Activated CD8-positive, alpha-beta memory T cell treated with anti-CD3 and anti-CD28 coated beads for 36 hours (primary cell): ENCODE data around the gene SCN5A. TPM values are rescaled to one million over a fixed set of nuclear protein-coding genes. Genes with fewer than 3 reads are reported as not detected.

ENCODE experiments used
- CTCF ChIA-PET: fragments of 350-600 bp; sonication (Branson Sonifier 250); formaldehyde crosslinking; loops from one replicate; lab custom pipeline; 2021; ENCODE audit warnings: antibody characterized with exemption; lab: Charles Lee
- POLR2A ChIA-PET: fragments of 350-600 bp; sonication (Branson Sonifier 250); formaldehyde crosslinking; loops from one replicate; lab custom pipeline; 2021; ENCODE audit warnings: antibody characterized with exemption; lab: Charles Lee
- total RNA-seq, 2 experiments: library from RNA; stranded (reverse); gene quantifications; one replicate each; pipeline ENCODE4 v1.2.3, GENCODE V29; 2021

SCN5A gene
- total RNA-seq, 2 experiments from 2014 or later, result 0.63 to 0.72 TPM

DNA sequence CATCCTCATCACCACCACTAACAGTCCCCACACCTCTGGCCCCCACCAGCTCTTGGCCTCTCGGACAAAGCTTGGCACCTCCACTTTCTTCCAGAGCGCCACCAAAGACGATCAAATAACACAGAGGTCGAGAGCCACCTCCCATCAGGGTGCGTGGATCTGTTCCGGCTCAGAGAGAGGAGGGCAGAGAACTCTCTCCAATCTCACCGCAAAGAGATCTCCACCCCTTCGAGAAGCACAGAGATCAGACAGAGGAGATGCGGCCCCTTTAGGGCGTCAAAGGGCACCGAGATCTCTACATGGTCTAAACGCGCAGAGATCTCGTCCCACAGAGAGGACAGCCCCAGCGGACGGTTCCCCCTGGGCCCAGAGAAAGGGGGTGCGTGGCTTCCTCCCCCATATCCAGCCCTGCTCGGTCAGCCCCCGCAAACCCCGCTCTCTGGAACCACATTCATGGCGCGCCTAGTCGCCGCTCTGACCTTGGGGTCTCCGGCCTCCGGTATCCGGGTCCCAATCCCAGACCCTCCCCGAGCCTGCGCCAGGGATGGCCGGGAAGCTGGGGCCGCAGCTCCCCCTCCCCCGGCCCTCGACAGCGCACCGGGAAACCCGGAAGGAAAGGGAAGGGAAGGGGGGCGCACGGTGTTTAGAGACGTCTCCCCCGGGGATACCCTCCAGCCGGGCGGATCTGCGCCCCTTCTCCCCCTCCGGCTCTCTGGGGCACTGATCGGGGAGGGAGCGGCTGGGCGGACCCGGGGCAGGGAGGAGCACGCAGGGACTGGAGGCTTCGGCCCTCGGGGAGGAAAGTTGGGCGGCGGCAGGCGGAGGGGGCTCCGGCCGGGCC is 608 bp downstream of the SCN5A start:
- CTCF ChIA-PET, result no interaction called here
- POLR2A ChIA-PET, result no interaction called here

DNA sequence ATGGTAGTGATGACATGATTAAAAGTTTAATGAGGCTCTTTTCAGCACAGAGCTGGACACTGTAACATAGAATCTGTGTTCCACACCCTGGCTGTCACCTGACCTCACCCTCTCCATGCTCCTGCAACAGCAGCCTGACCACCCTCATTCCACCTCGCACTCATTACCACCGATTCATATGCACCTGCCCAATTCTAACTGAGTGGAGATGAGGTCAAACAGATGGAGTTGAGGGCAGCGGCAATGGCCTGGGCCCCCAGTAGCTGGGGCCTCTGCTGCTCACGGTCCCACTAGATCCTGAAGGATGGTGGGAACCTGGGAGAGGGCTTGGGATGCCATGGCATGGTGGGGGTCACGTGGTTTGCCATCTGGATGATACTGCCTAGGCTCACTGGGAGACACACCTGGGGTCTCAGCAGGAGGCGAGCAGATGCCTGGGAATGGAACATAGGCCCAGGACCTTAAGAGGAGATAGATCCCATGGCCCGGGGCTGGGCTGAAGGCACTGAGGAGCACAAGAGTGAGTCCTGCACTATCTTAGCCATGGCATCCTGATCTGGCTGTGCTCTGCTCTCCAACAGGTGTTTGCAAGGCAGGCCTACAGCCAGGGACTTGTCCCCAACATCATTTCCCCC is 1.3 kb downstream of the SCN5A start:
- CTCF ChIA-PET, result no interaction called here
- POLR2A ChIA-PET, result no interaction called here

DNA sequence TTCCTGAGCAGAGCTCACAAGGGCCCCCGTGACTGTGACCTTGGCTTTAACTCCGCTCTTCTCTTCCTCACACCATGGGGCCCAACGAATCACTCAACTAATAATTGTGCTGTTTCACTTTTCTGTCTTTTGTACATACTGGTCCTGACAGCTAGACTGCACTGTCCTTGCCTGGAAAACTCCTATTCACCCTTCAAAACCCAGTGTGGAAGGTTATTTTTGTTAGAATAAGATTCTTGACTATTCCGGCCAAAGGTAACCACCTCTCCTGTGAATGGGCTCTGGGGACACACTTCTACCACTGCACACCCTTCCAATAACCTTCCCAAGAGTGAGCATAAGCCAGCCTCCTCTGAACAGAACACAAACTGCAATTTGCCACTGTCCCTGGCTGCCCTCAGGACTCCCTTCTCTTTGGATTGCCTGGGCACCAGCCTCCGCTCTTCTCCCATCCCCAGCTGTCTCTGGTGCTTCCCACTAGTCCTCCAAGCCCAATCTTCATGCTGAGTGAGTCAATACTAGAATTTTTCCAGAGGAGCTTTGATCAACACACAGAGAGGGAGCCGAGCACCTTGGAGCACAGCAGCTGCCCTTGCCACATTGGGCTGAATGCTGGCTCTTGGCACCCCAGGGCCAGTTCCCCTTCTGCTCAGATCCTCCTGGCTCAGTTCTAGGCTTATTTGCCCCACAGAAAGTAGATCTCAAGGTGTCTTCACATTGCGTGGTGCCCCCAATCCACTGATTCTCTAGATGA is 2.1 kb downstream of the SCN5A start:
- ChIA-PET CTCF (interaction anchor here (1.2 to 2.1 kb wide), 4 partner anchors 15 to 383 kb away, joined by 3 to 6 read pairs (median 3); partner anchors contain the start of gene EXOG), POLR2A (no interaction called here)

DNA sequence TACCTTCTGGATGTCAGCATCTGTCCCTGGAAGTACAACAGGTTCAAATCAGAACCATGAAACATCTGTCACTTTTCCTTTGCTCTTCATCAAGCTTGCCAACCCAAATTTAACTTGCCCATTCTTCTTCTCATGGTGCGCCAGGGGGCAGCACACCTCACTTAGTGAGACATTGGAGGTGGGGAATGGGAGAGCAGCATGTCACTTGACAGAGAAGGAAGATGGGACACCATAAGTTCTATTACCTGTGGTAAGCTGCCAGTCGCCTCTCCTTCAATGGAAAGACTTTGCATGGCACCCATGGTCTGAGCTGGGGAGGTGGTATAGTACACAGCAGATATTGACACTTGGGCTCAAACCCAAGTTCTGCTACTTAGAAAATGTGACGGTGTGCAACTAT is 2.9 kb downstream of the SCN5A start:
- ChIA-PET POLR2A (no interaction called here), CTCF (interaction anchor here (1.0 to 2.1 kb wide), 5 partner anchors 15 to 383 kb away, joined by 3 to 6 read pairs (median 3); partner anchors contain the start of gene EXOG)

DNA sequence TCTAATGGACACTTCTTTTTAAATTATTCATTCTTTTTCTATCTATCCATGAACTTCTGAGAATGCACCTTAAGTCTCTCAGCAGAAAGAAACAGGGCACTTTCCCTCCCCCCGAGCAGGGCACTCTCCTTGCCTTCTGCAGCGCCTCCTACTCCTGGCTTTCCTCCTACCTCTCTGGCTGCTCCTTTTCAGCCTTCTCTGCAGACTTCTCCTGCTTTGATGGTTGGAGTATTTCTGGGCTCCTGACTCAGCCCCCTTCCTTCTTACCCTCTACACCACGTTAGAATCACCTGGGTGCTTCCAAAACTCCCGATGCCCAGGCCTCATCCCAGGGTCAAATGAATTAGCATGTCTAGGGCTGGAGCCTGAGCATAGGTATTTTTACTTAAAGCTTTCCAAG is 3.4 kb downstream of the SCN5A start:
- CTCF ChIA-PET, result interaction anchor here (1.0 to 2.1 kb wide), 4 partner anchors 16 to 384 kb away, joined by 3 to 6 read pairs (median 4); partner anchors contain the start of gene EXOG
- POLR2A ChIA-PET, result no interaction called here

DNA sequence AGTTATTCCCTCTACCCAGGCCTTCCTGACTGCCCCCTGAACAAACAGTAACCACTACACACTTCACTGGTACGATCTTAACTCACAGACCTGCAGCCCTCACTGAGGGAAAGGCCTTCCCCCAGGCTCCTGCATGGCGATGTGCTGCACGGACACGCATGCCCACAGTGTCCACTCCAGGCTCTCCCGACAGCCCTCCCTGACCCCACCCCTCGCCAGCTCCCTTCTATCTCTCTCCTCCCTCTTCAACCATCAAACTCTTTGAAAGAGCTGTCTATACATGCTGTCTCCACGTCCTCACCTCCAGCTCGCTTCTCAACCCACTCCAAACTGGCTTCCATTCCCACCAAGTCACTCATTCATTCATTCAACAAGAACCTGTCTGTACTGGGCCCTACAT is 3.9 kb downstream of the SCN5A start:
- CTCF ChIA-PET, result interaction anchor here (2.1 kb wide), 1 partner anchor 149 kb away, joined by 6 read pairs; the partner anchor contains the start of gene EXOG

DNA sequence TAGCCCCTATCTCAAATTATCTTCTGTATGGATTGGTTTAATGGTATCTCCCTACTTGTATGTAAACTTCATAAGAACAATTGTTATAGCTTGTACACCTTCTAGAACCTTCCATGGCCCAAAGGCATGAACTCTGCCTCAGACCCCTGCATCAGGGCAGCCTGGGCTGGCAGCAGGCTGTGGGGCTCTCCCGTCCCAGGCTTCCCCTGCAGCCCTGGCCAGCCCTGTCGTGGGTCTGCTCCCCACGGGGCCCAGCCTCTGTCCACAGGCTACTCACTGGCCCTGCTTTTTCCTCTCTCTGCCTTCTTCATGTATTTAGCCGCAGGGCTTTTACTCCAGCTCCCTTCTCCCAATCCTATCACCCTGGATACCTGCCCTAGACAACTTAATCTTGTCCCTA is 4.4 kb downstream of the SCN5A start:
- ChIA-PET CTCF (interaction anchor here (2.1 kb wide), 1 partner anchor 148 kb away, joined by 6 read pairs; the partner anchor contains the start of gene EXOG), POLR2A (no interaction called here)

More for the DNA sequence above, 3.9 kb downstream of the SCN5A start:
- POLR2A ChIA-PET, result no interaction called here

DNA sequence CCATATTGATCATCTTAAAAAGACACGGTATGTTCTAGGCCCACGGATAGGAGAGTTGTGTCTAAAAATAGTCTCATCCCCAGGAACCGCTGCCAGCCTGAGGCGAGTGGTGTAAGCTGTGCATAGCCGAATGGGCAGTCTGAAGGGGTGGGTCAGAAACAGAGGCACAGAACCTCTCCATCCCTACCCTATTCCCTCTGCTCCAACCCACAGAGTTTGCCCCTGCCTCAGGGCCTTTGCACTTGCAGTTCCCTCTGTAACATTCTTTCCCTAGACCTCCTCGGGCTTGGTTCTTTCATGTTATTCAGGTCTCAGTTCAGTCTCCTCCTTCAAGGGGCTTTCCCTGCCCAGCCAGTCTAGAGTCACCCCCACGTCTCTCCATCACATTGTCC is 4.8 kb downstream of the SCN5A start:
- POLR2A ChIA-PET, result no interaction called here
- CTCF ChIA-PET, result no interaction called here

DNA sequence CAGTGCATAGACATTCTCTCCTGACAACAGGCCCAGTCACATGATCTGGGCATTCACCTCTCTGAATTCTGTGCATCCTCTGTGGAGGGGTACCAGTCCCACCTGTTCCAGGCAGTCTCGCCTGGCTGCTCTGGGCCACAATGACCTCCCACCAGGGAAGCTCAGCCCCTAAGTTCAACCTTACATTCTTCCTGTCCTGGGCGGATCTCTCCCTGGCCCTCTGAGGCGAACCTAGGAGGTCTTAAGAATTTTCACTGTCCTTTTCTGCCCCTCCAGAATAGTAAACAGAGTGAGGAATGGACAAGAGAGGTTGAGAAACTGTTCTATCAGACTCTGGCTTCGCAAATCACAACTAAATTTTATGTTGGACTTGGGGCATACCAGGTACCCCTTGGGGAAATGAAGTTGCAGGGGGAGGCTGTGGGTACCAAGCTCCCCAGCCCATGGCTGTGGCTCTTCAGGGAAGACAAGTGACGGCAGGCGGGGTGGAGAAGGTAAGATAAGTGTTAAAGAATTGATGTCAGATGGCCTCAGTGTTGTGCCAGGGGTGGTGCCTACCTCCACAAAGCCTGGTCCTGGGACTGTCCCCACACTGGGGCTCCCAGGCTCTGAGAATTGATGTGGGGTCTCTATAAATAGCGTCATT is 5.3 kb downstream of the SCN5A start:
- POLR2A ChIA-PET, result no interaction called here
- CTCF ChIA-PET, result no interaction called here

DNA sequence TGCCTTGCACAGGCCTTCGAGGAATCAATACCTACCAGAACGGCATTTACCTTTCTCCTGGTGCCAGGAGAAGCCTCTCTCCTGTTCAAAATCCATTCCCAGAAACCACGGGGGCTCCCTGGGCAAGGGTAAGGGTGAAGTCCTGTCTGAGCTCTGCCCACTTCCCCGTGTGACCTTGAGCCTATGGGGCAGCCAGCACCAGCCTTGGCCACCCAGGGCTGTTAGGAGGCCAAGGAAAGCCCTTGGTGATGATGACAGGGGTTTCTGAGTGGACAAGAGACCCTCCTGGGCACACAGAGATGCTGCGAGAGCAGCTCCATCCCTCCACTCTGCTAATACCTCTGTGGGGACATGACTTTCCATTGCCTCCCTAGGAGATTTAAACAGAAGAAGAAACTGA is 5.9 kb downstream of the SCN5A start:
- POLR2A ChIA-PET, result no interaction called here

DNA sequence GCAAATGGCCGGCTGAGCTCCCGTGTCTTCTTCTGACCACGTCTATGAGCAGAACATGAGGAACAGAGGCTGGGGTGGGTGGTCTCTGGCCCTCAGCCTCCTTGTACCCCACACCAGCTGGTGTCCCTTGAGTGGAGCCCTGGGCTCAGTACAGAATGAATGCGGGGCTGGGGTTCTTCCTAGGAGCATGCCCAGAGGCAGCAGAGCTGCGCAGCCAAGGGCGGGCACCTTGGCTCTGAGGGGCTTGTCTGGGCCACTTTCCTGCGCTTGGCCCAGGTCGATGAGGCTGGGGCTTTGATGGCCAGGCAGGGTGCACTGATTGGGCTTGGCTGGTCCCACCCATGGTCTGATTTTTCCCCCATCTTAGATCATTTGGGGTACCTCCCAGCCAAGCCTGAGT is 6.4 kb downstream of the SCN5A start:
- CTCF ChIA-PET, result interaction anchor here (1.0 kb wide), 1 partner anchor 8 kb away, joined by 3 read pairs; no protein-coding TSS in a partner anchor
- POLR2A ChIA-PET, result no interaction called here

More for the DNA sequence above, 5.9 kb downstream of the SCN5A start:
- CTCF ChIA-PET, result no interaction called here

DNA sequence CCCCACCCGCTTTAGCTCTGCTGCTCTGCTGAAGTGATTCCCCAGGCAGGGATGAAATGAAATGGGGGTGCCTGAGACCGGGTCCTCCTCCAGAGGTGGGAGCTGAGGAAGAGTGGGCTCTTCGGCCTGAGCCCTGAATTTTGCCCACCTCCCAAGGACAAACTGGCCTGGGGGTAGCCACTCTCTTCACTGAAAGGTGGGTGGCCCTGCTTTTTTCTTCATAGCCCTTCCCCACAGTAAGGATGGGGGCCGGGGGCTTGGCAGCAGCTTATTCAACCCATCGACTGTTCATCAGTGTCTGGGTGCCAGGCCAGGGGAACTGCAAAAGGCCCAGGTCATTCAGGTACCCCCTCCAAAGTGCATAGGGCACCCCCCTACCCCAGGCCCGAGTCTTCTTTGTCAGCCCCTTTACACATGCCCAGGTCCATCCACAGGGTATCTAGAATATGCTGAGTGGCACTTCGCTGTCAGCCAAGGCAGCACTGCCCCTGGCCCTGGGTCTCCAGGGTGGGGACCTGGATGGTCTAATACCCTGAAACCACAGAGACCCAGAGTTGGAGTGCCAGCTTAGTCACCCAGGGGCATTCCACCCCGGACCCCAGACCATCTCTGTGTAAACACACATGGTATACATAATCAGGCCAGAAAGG is 7.9 kb downstream of the SCN5A start:
- CTCF ChIA-PET, result interaction anchor here (1.0 kb wide), 2 partner anchors 120 to 319 kb away, joined by 3 read pairs; no protein-coding TSS in a partner anchor
- POLR2A ChIA-PET, result no interaction called here

DNA sequence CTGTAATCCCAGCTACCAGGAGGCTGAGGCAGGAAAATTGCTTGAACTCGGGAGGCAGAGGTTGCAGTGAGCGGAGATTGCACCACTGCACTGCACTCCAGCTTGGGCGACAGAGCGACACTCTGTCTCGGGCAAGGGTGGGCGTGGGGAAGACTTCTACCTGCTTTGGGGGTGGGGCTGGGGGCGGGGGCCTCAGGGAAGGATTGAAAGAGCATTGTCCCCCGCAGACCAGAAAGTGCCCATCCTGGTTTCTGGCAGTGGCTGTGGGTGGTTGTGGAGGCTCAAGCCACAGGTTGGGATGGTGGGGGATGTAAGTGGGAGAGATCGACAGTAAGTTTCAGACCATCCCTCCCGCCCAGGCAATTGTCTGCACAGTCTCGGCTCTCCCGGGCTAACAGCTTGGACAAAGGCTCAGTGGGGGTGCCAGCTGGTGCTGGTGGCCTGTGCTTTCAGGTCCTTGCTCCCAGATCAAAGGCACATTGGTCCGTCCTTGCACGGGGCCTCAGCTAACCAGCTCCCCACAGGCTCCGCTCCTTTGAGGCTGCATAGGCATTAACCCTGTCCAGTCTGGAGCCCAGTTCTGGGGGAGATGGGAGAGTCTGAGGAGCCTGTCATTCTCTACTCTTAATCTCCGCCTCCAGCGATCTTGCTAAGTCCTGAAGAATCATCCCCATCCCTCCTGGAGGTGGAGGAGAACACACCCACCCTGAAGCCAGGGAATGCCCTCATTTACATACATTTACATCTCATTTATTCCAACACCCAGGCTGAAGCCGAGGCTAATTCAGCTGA is 8.6 kb downstream of the SCN5A start:
- CTCF ChIA-PET, result interaction anchor here (1.0 kb wide), 1 partner anchor 319 kb away, joined by 3 read pairs; no protein-coding TSS in a partner anchor

DNA sequence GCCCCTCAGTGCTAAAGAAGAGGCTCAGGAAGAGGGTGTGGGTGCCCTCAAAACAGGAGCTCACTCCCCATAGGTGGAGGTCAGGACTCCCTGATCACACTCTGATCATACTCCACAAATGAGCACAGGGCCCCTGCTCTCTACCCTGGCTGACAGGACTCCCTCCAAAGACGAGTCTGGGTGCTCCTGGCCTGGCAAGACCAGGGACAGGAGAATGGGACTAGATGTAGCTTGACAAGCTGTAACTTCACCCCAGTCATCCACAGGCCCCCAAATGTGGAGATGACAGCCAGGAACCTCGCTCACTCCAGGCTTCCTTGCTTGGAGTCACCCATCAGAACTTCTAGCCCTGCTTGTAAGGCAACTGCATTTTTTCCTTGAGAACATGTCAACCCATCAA is 11.1 kb downstream of the SCN5A start:
- CTCF ChIA-PET, result no interaction called here
- POLR2A ChIA-PET, result no interaction called here

More for the DNA sequence above, 8.6 kb downstream of the SCN5A start:
- POLR2A ChIA-PET, result no interaction called here

DNA sequence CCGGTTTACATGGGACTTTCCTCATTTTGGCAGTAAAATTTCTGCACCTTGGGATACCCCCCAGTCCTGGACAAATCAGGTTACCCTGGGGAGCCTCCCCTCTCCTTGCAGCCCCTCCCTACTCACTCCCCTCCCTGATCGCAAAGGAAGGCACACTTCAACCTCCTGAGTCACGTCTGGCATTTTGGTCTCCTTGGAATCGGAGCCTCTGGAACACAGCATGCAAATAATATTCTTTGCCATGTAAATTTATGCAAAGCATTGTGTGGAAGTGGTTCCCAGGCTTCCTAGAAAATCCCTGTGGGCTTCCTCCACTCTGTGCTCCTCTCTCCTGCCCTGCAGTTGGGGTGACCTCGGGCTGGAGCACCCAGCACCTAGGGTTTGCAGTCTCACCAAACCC is 11.6 kb downstream of the SCN5A start:
- ChIA-PET POLR2A (no interaction called here), CTCF (no interaction called here)

DNA sequence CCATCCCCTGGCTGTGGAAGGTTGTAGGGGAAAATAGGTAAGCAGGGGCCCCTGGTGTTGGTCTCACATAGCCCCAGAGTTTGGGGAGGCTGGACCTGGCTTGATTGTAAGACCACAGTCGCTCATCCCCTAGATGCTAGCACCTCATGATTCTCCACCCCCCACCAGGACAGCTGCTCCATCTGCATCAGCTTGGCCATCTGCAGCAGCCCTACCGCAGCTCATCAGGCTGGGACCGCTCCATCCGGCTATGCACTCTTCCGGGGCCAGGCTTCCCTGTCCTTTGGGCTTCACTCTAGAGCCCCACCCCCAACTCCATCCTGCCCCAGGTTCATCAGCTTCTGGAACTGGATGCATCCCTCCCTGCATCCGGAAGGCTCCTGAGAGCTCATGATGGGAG is 12.6 kb downstream of the SCN5A start:
- CTCF ChIA-PET, result no interaction called here
- POLR2A ChIA-PET, result no interaction called here

DNA sequence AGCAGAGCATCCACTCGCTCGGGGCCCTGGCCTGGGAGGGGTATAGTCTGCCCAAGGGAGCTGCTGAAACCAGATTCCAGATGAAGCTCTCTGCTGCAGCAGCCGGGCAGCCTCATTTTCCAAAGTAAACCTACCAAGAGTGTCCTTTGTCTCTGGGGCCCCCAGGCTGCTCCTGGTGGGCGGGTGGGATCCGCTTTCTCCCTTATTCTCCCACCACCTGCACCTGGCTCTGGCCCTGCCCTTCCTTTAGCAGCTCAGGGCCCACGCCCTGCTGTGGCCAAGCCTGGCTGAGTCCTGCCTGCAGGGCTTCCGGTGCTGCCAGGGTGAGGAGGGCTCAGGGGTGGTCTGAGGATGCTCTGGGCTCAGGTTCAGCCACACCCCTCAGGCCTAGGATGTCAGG is 13.0 kb downstream of the SCN5A start:
- CTCF ChIA-PET, result no interaction called here
- POLR2A ChIA-PET, result no interaction called here

DNA sequence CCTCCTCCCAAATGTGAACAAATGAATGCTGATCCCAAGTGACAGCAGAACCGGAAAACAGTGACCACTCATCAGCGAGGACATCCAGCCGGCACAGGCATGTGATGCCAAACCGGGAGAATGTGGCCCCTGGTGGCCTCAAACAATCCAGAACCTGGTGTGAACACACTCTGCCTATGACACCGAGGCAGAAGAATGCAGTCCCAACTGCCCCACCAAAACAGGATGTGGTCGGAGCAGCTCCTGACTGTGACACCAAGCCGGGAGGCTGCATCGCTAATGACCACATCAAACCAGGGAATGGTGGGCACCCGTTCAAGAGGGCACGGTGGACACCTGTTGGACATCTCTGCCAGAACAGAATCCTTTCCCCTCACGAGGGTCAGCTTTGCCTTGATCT is 15.4 kb downstream of the SCN5A start:
- POLR2A ChIA-PET, result no interaction called here

More for the DNA sequence above, 15.4 kb downstream of the SCN5A start:
- CTCF ChIA-PET, result interaction anchor here (0.7 kb wide), 1 partner anchor 18 kb away, joined by 3 read pairs; no protein-coding TSS in a partner anchor
